ENCODE measurements around the gene TRAF6. TPM values are rescaled to one million over a fixed set of nuclear protein-coding genes. Genes with fewer than 3 reads are reported as not detected.

The TRAF6 gene
- total RNA-seq, 1 experiment from 2014 or later = 9.2 TPM

DNA sequence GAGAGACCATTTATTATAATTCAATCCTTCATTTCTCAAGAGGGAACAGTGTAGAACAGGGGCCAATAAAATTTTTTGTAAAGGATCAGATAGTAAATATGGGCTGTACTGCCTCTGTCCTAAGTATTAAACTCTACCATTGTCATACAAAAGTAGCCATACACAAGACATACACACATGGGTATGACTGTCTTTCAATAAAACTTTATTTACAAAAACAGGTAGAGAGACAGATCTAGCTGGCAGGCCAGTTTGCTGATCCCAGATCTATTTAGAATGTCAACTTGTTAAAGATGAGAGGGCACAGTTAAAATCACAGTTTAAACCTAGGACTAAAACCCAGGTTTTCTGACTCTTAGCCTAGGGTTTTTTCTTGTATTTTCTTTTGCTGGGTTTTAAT, 16.7 kb downstream of the TRAF6 start:
- no peaks in the 10 kb centered on the region for H3K4me1 Mint-ChIP-seq (ENCODE audit: insufficient read depth, unreplicated experiment)
- ChIA-PET CTCF (interaction anchor here (0.6 to 4.3 kb wide), 47 partner anchors 8 to 1982 kb away, joined by 3 to 61 read pairs (median 4); partner anchors contain the start of gene PRR5L), POLR2A (interaction anchor here (0.6 to 2.1 kb wide), 8 partner anchors 8 to 200 kb away, joined by 3 to 7 read pairs (median 4); partner anchors contain the start of gene TRAF6)
- no peak overlapping the region for H3K27ac Mint-ChIP-seq (ENCODE audit: low read depth, unreplicated experiment)
- BruUV-seq (replicated peaks) = no TSS peak
- H3K4me3 Mint-ChIP-seq (ENCODE audit: unreplicated experiment) = no peak overlapping the region
- intact Hi-C loops (cut with micrococcal nuclease) = loop anchor here (5.0 kb wide), 2 partner anchors 186 to 876 kb away; partner anchors contain the start of gene FJX1
- no peak for DNase-seq (ENCODE audit: unreplicated experiment)
- TF ChIP-seq, protein P1, sequence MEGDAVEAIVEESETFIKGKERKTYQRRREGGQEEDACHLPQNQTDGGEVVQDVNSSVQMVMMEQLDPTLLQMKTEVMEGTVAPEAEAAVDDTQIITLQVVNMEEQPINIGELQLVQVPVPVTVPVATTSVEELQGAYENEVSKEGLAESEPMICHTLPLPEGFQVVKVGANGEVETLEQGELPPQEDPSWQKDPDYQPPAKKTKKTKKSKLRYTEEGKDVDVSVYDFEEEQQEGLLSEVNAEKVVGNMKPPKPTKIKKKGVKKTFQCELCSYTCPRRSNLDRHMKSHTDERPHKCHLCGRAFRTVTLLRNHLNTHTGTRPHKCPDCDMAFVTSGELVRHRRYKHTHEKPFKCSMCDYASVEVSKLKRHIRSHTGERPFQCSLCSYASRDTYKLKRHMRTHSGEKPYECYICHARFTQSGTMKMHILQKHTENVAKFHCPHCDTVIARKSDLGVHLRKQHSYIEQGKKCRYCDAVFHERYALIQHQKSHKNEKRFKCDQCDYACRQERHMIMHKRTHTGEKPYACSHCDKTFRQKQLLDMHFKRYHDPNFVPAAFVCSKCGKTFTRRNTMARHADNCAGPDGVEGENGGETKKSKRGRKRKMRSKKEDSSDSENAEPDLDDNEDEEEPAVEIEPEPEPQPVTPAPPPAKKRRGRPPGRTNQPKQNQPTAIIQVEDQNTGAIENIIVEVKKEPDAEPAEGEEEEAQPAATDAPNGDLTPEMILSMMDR (IDR thresholded peaks at IDR 0.05; ENCODE audit: unreplicated experiment) = no peak
- peaks cover 93% of the 10 kb centered on the region for H3K36me3 Mint-ChIP-seq (ENCODE audit: insufficient read depth, unreplicated experiment)
- no peaks in the 10 kb centered on the region for H3K27me3 Mint-ChIP-seq (ENCODE audit: insufficient read depth, unreplicated experiment)
- H3K9me3 Mint-ChIP-seq (ENCODE audit: unreplicated experiment) = no peaks in the 10 kb centered on the region

DNA sequence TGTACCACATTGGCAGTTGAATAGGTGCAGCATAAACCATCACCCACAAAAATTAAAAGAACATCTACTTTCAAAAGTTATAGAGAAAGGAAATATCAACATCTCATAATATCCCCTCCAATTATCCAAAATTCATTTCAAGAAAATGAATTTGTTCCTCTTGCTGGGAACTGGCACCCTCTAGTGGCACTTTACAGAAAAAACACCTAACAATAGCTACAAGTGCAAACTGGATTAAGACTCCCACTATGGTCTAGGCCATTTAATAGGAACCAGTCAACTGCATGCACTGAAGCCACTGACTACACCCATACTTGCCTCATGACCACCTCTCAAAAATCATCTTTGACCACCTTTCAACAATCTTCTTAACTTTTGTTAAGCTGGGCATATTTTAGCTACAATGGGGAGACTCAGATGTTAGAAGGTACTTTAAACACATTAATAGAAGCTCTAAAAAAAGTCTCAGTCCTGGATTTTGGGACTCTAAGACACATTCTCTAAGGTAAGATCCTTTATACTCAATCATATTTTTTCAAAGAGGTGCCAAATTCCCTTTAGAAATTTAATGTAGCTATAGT, 17.3 kb downstream of the TRAF6 start:
- Mint-ChIP-seq H3K36me3 (ENCODE audit: insufficient read depth, unreplicated experiment) (peaks cover 95% of the 10 kb centered on the region), H3K27ac (ENCODE audit: low read depth, unreplicated experiment) (no peak overlapping the region), H3K4me3 (ENCODE audit: unreplicated experiment) (no peak overlapping the region), H3K27me3 (ENCODE audit: insufficient read depth, unreplicated experiment) (no peaks in the 10 kb centered on the region), H3K4me1 (ENCODE audit: insufficient read depth, unreplicated experiment) (no peaks in the 10 kb centered on the region), H3K9me3 (ENCODE audit: unreplicated experiment) (no peaks in the 10 kb centered on the region)
- intact Hi-C loops (cut with micrococcal nuclease) = loop anchor here (1.0 to 5.0 kb wide), 3 partner anchors 186 to 876 kb away; partner anchors contain the start of gene FJX1
- ChIA-PET CTCF (interaction anchor here (0.6 to 4.3 kb wide), 49 partner anchors 8 to 1981 kb away, joined by 3 to 61 read pairs (median 4); partner anchors contain the start of gene PRR5L), POLR2A (interaction anchor here (0.6 to 2.1 kb wide), 8 partner anchors 8 to 200 kb away, joined by 3 to 7 read pairs (median 4); partner anchors contain the start of gene TRAF6)
- BruUV-seq (replicated peaks) = no TSS peak
- TF ChIP-seq, protein P1 (IDR thresholded peaks at IDR 0.05; ENCODE audit: unreplicated experiment) = peak; percentile 80
- DNase-seq (ENCODE audit: unreplicated experiment) = peak; percentile 61

DNA sequence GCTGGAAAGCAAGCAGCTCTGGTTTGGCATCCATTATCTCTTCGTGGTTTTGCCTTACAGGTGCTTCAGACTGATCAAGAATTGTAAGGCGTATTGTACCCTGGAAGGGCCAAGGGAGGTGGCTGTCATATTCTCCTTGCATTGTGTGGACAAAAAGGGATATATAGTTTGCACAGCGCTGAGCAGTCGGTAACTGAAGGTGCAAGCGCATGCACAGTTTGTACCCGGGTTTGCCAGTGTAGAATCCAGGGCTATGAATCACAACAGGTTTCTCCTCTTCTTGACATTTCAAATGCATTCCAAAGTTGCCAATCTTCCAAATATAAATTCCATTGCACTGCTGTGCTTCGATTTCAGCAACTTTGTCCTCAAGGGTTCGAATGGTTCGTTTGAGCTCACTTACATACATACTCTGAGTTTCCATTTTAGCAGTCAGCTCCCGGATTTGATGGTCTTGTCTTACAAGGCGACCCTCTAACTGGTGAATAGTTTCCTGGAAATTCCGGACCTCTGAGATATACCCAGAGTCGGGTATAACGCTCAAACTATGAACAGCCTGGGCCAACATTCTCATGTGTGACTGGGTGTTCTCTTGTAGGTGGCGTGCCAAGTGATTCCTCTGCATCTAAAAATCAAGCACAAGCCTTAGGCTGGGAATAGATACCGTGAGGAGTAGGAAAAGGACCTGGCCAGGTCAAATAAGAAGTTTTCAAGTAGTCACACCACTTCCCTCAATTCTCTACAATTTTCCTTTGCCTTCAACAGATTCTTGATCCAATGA, 19.9 kb downstream of the TRAF6 start:
- intact Hi-C loops (cut with micrococcal nuclease) = loop anchor here (5.0 kb wide), 2 partner anchors 183 to 873 kb away; partner anchors contain the start of gene FJX1
- Mint-ChIP-seq H3K4me3 (ENCODE audit: unreplicated experiment) (no peak overlapping the region), H3K9me3 (ENCODE audit: unreplicated experiment) (no peaks in the 10 kb centered on the region), H3K27me3 (ENCODE audit: insufficient read depth, unreplicated experiment) (no peaks in the 10 kb centered on the region), H3K27ac (ENCODE audit: low read depth, unreplicated experiment) (peak overlapping the region; percentile 8), H3K36me3 (ENCODE audit: insufficient read depth, unreplicated experiment) (peaks cover 89% of the 10 kb centered on the region), H3K4me1 (ENCODE audit: insufficient read depth, unreplicated experiment) (no peaks in the 10 kb centered on the region)
- TF ChIP-seq, protein P1 (IDR thresholded peaks at IDR 0.05; ENCODE audit: unreplicated experiment) = no peak
- POLR2A ChIA-PET = no interaction called here
- CTCF ChIA-PET = interaction anchor here (0.9 to 4.3 kb wide), 4 partner anchors 10 to 1036 kb away, joined by 3 to 61 read pairs (median 4); no protein-coding TSS in a partner anchor
- no TSS peak for BruUV-seq (replicated peaks)
- no peak for DNase-seq (ENCODE audit: unreplicated experiment)

DNA sequence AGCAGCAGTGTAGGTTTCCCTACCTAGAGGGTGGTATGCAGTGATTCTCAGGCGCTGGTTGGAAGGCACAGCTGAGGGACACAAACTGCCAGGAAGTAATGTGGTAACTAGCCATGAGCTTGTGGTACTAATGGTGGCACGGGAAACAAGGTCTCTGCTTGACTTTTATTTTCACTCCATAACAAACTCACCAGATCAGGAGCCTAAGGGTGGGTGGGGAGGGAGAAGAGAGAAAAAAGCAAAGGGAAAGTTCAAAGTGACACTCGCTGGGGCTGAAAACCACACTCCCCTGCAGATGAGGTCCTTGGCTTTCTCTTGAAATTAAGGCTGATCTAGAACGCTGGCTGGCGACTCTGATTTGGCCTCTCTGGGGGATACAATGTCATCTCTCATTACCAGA, 22.0 kb downstream of the TRAF6 start:
- intact Hi-C loops (cut with micrococcal nuclease) = no loop called here
- H3K9me3 Mint-ChIP-seq (ENCODE audit: unreplicated experiment) = no peaks in the 10 kb centered on the region
- TF ChIP-seq, protein P1 (IDR thresholded peaks at IDR 0.05; ENCODE audit: unreplicated experiment) = no peak
- POLR2A ChIA-PET = interaction anchor here (0.7 to 1.0 kb wide), 2 partner anchors 124 to 247 kb away, joined by 3 read pairs; no protein-coding TSS in a partner anchor
- CTCF ChIA-PET = interaction anchor here (0.7 to 2.5 kb wide), 5 partner anchors 10 to 221 kb away, joined by 3 to 16 read pairs (median 3); no protein-coding TSS in a partner anchor
- peaks cover 79% of the 10 kb centered on the region for H3K36me3 Mint-ChIP-seq (ENCODE audit: insufficient read depth, unreplicated experiment)
- H3K27ac Mint-ChIP-seq (ENCODE audit: low read depth, unreplicated experiment) = no peak overlapping the region
- H3K27me3 Mint-ChIP-seq (ENCODE audit: insufficient read depth, unreplicated experiment) = no peaks in the 10 kb centered on the region
- no peak for DNase-seq (ENCODE audit: unreplicated experiment)
- no peak overlapping the region for H3K4me3 Mint-ChIP-seq (ENCODE audit: unreplicated experiment)
- BruUV-seq (replicated peaks) = no TSS peak
- no peaks in the 10 kb centered on the region for H3K4me1 Mint-ChIP-seq (ENCODE audit: insufficient read depth, unreplicated experiment)
